RWPE1 (cell line): ENCODE measurements around the gene GLI3.

Experiments
- CTCF ChIA-PET: fragments of 350-600 bp; sonication (Branson Sonifier 250); formaldehyde crosslinking; extraction: SDS; loops from one replicate; lab custom pipeline; 2021; lab: Yijun Ruan, JAX
- POLR2A ChIA-PET: fragments of 400-600 bp; formaldehyde crosslinking; extraction: SDS; loops from one replicate; lab custom pipeline; 2020; ENCODE audit warnings: antibody characterized with exemption; ENCODE audit not compliant: low non-redundant PET; lab: Yijun Ruan, JAX
- DNase-seq: peaks from one replicate; pipeline ENCODE4 v3.0.0; 2012; ENCODE audit warnings: low spot score
- H3K27ac ChIP-seq: fragments of 450-650 bp; 2 replicates; pipeline ENCODE4 v1.5.1; 2017
- TF ChIP-seq, protein P1 (sequence below): fragments of 450-650 bp; conservative IDR thresholded peaks from 2 replicates; pipeline ENCODE4 v1.5.1; 2017; ENCODE audit warnings: low read depth, mild to moderate bottlenecking

The GLI3 gene

DNA sequence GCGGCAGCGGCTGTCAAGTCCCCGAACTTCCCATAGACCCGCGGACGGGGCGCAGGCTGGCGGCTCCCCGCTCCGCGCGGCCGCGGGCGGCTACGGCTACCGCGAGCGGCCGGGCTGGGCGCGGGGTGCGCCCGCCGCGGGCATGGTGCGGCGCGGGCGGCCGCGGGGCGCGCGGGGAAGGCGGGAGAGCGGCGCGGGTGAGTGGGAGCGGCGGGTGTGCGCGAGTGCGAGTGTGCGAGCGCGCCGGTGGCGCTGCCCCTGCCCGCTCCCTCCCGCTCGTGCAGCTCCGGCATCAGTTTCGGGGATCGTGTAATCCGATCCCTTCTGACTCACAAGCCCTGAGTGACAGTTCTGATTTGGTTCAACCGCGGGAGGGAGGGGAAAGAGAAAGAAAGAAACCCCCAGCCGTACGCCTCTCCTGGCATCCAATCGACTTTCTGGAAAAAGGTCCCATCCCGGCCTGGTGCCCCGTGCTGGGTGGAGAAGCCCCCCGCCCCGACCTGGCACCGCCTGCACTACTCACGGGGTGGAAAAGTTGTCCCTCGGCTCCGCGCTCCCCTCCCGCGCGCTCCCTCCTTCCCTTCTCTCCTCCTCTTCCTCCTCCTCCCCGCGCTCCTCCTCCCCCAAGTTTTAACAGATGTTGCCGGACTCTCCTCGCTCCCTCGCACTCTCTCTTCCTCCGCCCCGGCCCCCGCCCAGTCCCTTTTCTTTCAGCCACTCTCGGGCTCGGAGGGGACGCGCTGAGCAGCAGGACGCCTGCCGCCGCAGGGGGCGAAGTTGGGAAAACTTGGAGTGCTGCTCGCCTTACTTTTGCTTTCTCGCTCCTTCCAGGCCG lies at the start of gene GLI3:
GLI3 (minus strand) TSS at position 234 of the 835 bp plus-strand sequence. CDS start 13,956 bp downstream, outside the sequence.
- peak; percentile 97 for DNase-seq
- TF ChIP-seq, protein P1, sequence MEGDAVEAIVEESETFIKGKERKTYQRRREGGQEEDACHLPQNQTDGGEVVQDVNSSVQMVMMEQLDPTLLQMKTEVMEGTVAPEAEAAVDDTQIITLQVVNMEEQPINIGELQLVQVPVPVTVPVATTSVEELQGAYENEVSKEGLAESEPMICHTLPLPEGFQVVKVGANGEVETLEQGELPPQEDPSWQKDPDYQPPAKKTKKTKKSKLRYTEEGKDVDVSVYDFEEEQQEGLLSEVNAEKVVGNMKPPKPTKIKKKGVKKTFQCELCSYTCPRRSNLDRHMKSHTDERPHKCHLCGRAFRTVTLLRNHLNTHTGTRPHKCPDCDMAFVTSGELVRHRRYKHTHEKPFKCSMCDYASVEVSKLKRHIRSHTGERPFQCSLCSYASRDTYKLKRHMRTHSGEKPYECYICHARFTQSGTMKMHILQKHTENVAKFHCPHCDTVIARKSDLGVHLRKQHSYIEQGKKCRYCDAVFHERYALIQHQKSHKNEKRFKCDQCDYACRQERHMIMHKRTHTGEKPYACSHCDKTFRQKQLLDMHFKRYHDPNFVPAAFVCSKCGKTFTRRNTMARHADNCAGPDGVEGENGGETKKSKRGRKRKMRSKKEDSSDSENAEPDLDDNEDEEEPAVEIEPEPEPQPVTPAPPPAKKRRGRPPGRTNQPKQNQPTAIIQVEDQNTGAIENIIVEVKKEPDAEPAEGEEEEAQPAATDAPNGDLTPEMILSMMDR, result peak; percentile 35; the same call in 1 of the 2 replicates
- CTCF ChIA-PET, result interaction anchor here (0.7 kb wide), 2 partner anchors 145 to 179 kb away, joined by 3 read pairs; no protein-coding TSS in a partner anchor
- H3K27ac ChIP-seq, result peak within 1 kb of the TSS; percentile 96
- POLR2A ChIA-PET, result no interaction called here

DNA sequence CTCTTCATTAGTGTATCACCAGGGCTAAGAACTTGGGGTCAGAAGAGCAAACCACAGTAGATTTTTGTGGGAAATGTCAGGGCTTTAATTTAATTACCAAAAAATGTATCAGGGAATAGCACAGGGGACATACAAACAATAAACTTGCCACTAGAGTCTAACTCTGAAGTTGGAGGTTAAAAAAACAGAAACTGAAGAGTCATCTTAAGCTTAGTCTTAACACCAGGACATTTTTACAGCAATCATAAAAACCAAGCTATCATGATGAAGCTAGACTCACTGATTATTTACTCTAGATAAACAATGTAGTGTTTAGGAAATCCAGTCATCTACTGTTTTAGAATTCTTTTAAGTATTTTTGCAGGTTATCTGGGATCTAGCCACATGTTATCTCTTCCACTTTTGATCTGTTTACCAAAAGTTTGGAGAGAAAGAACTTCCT lies 48.4 kb upstream of the GLI3 start:
- no peak for DNase-seq
- ChIA-PET CTCF (no interaction called here), POLR2A (no interaction called here)
- no peak overlapping the region for H3K27ac ChIP-seq
- TF ChIP-seq, protein P1, result no peak

- H3K27ac ChIP-seq, result peak overlapping the region; percentile 82
- TF ChIP-seq, protein P1, result no peak
- CTCF ChIA-PET, result no interaction called here
- DNase-seq, result peak; percentile 44
- POLR2A ChIA-PET, result no interaction called here
These were observed 46.5 kb upstream of the GLI3 start for GRCh38 chr7:42283553-42283952.

- TF ChIP-seq, protein P1, result no peak
- DNase-seq, result no peak
- ChIA-PET POLR2A (no interaction called here), CTCF (no interaction called here)
- H3K27ac ChIP-seq, result no peak overlapping the region
These were observed 41.3 kb upstream of the GLI3 start for GRCh38 chr7:42278344-42278743.

- CTCF ChIA-PET, result interaction anchor here (0.6 kb wide), 1 partner anchor 326 kb away, joined by 4 read pairs; no protein-coding TSS in a partner anchor
- H3K27ac ChIP-seq, result no peak overlapping the region
- DNase-seq, result peak; percentile 62
- POLR2A ChIA-PET, result no interaction called here
- TF ChIP-seq, protein P1, result no peak
These were observed 37.0 kb upstream of the GLI3 start for GRCh38 chr7:42274053-42274452.

DNA sequence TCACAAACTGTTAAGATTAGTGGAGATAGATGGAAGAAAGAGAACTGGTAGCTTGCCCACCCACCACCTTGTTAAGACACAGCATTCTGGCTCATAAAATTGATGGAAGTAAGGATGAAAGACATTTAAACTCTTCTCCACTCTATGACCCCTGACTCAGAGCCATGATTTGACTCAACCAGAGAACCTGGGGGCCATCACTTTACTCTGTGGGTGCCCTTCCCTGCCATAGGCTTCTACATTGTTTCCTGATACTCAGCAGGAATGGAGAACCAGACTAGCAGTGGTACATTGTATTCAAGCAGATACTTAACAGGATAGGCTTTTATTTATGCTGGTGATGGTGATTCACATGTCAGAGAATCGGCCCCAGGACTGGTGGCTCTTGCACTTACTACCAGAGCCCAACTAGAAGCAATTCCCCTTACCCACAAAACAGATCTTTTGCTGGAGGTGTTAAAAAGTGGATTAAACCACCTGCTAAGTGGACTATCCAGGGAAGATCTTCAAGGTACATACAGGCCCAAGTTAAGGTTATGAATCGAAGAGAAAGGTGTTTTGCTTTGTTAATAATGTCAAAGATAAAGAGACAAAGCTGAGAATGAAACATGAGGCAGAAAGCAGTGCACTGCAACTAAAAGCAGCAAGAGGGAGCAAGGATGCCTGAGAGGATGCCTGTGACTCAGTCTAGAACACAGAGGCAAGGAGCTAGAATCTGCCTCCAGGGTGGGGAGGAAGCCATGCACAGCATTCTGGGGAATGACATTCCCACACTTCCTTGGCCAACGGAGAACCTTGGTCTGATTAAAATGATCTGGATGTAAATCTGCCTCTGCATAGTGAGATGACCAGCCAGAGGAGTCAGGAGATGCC lies 36.0 kb upstream of the GLI3 start:
- TF ChIP-seq, protein P1, result no peak; the same call in 1 of the 2 replicates
- CTCF ChIA-PET, result interaction anchor here (0.6 to 1.1 kb wide), 6 partner anchors 8 to 570 kb away, joined by 3 to 4 read pairs (median 4); no protein-coding TSS in a partner anchor
- peak; percentile 49 for DNase-seq
- POLR2A ChIA-PET, result interaction anchor here (0.6 kb wide), 1 partner anchor 118 kb away, joined by 4 read pairs; no protein-coding TSS in a partner anchor
- H3K27ac ChIP-seq, result peak overlapping the region; percentile 75
